GM12878 (cell line): ENCODE measurements around the gene SIRPD. TPM values are rescaled to one million over a fixed set of nuclear protein-coding genes. Genes with fewer than 3 reads are reported as not detected.

ENCODE experiments used
- ATAC-seq: fragments of 200-7000 bp; cut with Tn5 transposase; 3 replicates; pipeline ENCODE4 v1.9.1; 2020; ENCODE audit warnings: mild to moderate bottlenecking, moderate library complexity
- BruUV-seq: library from RNA; stranded (reverse); fragments of 400-500 nt; replicated peaks from 2 replicates; lab custom pipeline; 2021; lab: Mats Ljungman, UMichigan
- CTCF ChIA-PET: fragments of 300-600 bp; sonication (Branson Sonifier 250); formaldehyde crosslinking; extraction: SDS; loops from one replicate; lab custom pipeline; 2021; ENCODE audit warnings: inconsistent platforms; lab: Yijun Ruan, JAX
- POLR2A ChIA-PET: fragments of 350-600 bp; formaldehyde crosslinking; extraction: SDS; loops from one replicate; lab custom pipeline; 2021; ENCODE audit warnings: inconsistent platforms; lab: Charles Lee
- RAD21 ChIA-PET: fragments of 300-600 bp; sonication (Branson Sonifier 250); formaldehyde crosslinking; loops from one replicate; lab custom pipeline; 2023; ENCODE audit warnings: antibody characterized with exemption; ENCODE audit not compliant: unreplicated experiment; lab: Charles Lee
- SMC1A ChIA-PET: fragments of 300-600 bp; sonication (Branson Sonifier 250); formaldehyde crosslinking; loops from one replicate; lab custom pipeline; 2023; ENCODE audit not compliant: unreplicated experiment, uncharacterized antibody; lab: Charles Lee
- DNase-seq: peaks from one replicate; pipeline ENCODE4 v3.0.0-alpha.2; 2011; ENCODE audit warnings: low read depth, low spot score
- FAIRE-seq: peaks from 3 replicates; lab custom pipeline; 2011; peaks lifted over from hg19 to GRCh38; lab: Jason Lieb, UNC
- H2AFZ ChIP-seq: 2 replicates; pipeline ENCODE4 v1.6.0; 2011; ENCODE audit warnings: low read depth, low read length, control low read depth; ENCODE audit not compliant: control insufficient read depth
- H3K27ac ChIP-seq: 2 replicates; pipeline ENCODE4 v1.5.1; 2011; ENCODE audit warnings: control low read depth; ENCODE audit not compliant: control insufficient read depth, insufficient read depth
- H3K27me3 ChIP-seq, 2 experiments: replicated peaks in 1 of 2; 2 replicates each; pipeline versions ENCODE4 v1.6.0 to v1.6.1; 2011; ENCODE audit warnings: low read length in 1 of 2; ENCODE audit not compliant: control insufficient read depth in 2 of 2, insufficient read depth in 2 of 2
- H3K36me3 ChIP-seq, 2 experiments: 2 replicates each; pipeline ENCODE4 v1.5.1; 2011; ENCODE audit warnings: low read length in 1 of 2; ENCODE audit not compliant: control insufficient read depth in 2 of 2, insufficient read depth in 2 of 2
- H3K4me1 ChIP-seq: 2 replicates; pipeline ENCODE4 v1.6.1; 2011; ENCODE audit warnings: mild to moderate bottlenecking, low read length, moderate library complexity, mixed read lengths; ENCODE audit not compliant: control insufficient read depth, insufficient read depth
- H3K4me2 ChIP-seq: 2 replicates; pipeline ENCODE4 v1.6.0; 2011; ENCODE audit warnings: control low read depth; ENCODE audit not compliant: control insufficient read depth, insufficient read depth
- H3K4me3 ChIP-seq: fragments of 200-600 bp; sonication (generic); 2 replicates; pipeline ENCODE4 v1.5.1; 2016
- H3K79me2 ChIP-seq: 2 replicates; pipeline ENCODE4 v1.6.0; 2011; ENCODE audit warnings: low read length; ENCODE audit not compliant: control insufficient read depth, insufficient read depth
- H3K9ac ChIP-seq: 2 replicates; pipeline ENCODE4 v1.8.0; 2011; ENCODE audit warnings: low read length, control low read depth, mixed read lengths; ENCODE audit not compliant: control insufficient read depth, insufficient read depth
- H3K9me3 ChIP-seq: replicated peaks from 3 replicates; pipeline ENCODE4 v1.5.1; 2011; ENCODE audit warnings: mild to moderate bottlenecking, low read length; ENCODE audit not compliant: control insufficient read depth, insufficient read depth
- H4K20me1 ChIP-seq: 2 replicates; pipeline ENCODE4 v1.6.0; 2011; ENCODE audit not compliant: control insufficient read depth, insufficient read depth
- BCL3 ChIP-seq: IDR thresholded peaks from 2 replicates; pipeline ENCODE4 v1.6.1; 2011; ENCODE audit warnings: borderline replicate concordance, low read depth, mild to moderate bottlenecking, moderate library complexity, low read length; ENCODE audit not compliant: insufficient read depth, poor library complexity, severe bottlenecking
- JUND ChIP-seq: IDR thresholded peaks from 2 replicates; pipeline ENCODE4 v1.6.1; 2012; ENCODE audit warnings: low read depth, mild to moderate bottlenecking, low read length, improper control_type of control experiment, moderate library complexity
- RB1 ChIP-seq: fragments of 450-650 bp; formaldehyde crosslinking; IDR thresholded peaks from 2 replicates; pipeline ENCODE4 v1.6.1; 2017; ENCODE audit warnings: mild to moderate bottlenecking, borderline replicate concordance
- RELB ChIP-seq: fragments of 450-650 bp; IDR thresholded peaks from 2 replicates; pipeline ENCODE4 v1.6.1; 2017; ENCODE audit warnings: low read depth, mild to moderate bottlenecking, moderate library complexity
- REST ChIP-seq: IDR thresholded peaks from 2 replicates; pipeline ENCODE4 v1.6.1; 2012; ENCODE audit warnings: mild to moderate bottlenecking, low read depth, low read length
- SUZ12 ChIP-seq: fragments of 200-600 bp; sonication (generic); IDR thresholded peaks from one replicate; pipeline ENCODE4 v1.6.1; 2018; ENCODE audit warnings: antibody characterized with exemption, mild to moderate bottlenecking; ENCODE audit not compliant: unreplicated experiment
- USF1 ChIP-seq: IDR thresholded peaks from 2 replicates; pipeline ENCODE4 v1.6.1; 2011; ENCODE audit warnings: borderline replicate concordance, low read depth, mild to moderate bottlenecking, moderate library complexity, mixed read lengths, low read length; ENCODE audit not compliant: insufficient read depth; ENCODE audit errors: extremely low read length
- ZNF274 ChIP-seq: IDR thresholded peaks from one replicate; pipeline ENCODE4 v1.8.0; 2011; ENCODE audit not compliant: insufficient read length, insufficient read depth
- ZNF384 ChIP-seq: IDR thresholded peaks from 2 replicates; pipeline ENCODE4 v1.6.1; 2012; ENCODE audit warnings: low read depth, mild to moderate bottlenecking, low read length, improper control_type of control experiment, borderline replicate concordance
- ZZZ3 ChIP-seq: IDR thresholded peaks from 2 replicates; pipeline ENCODE4 v1.6.1; 2011; ENCODE audit warnings: low read depth; ENCODE audit not compliant: control insufficient read depth, insufficient read length
- WGBS: methylation state at CpG from one replicate; pipeline ENCODE4 v1.1.6; 2016; ENCODE audit warnings: low lambda C conversion rate; ENCODE audit not compliant: insufficient replicate concordance, insufficient coverage; ENCODE audit errors: missing lambda C conversion rate; 5-methylcytosine and 5-hydroxymethylcytosine counted together
- in situ Hi-C: fragments of 300-500 bp; cut with MboI; formaldehyde crosslinking; loops from 9 replicates; pipeline ENCODE4 v1.14.3; 2018; ENCODE audit warnings: mixed read lengths
- intact Hi-C: fragments of 100-400 bp; cut with micrococcal nuclease; formaldehyde crosslinking; loops from one replicate; pipeline ENCODE4 v1.14.2; 2022; ENCODE audit not compliant: unreplicated experiment
- polyA plus RNA-seq, 11 experiments: library from polyadenylated mRNA; depleted of rRNA in 4 of 11; unstranded in 6 of 11; stranded (reverse) in 5 of 11; fragments of >200 nt; fragmentation: Nextera tagmentation in 4 of 11; fragmentation: Illumina TruSeq in 1 of 11; extraction: Ambion mirVana in 4 of 11; extraction: Trizol in 1 of 11; gene quantifications; 1 replicate in 1 of 11; 2 replicates in 10 of 11; pipeline versions ENCODE4 v1.2.1 to v1.2.3, GENCODE V29; 2011 to 2016; ENCODE audit warnings: inconsistent platforms in 2 of 11, missing spikeins in 2 of 11, low read depth in 1 of 11
- total RNA-seq, 4 experiments: library from RNA; depleted of rRNA in 3 of 4; stranded (reverse); fragments of >200 nt in 3 of 4; fragmentation: Illumina TruSeq in 1 of 4; extraction: Trizol in 1 of 4; gene quantifications; 2 replicates each; pipeline versions ENCODE4 v1.2.1 to v1.2.3, GENCODE V29; 2013 to 2021

Gene SIRPD
- total and polyA plus RNA-seq, 10 of the 15 experiments (the other 5 are each of a cell fraction or from before 2014, with no cell fraction given), result 0.10 to 1.6 (median 0.88) TPM

GRCh38 chr20:1496930-1497329, 60.6 kb downstream of the SIRPD start:
- intact Hi-C loops, result no loop called here
- no TSS peak for BruUV-seq
- no peak for ATAC-seq
- no peak overlapping the region for H3K4me3 ChIP-seq
- no peak overlapping the region for H3K4me2 ChIP-seq
- WGBS, result 64% methylated on average over 3 of the region's 3 CpGs
- no peaks in the 10 kb centered on the region; the same call in 1 of the 2 replicates for H3K4me1 ChIP-seq
- H4K20me1 ChIP-seq, result no peaks in the 10 kb centered on the region
- FAIRE-seq, result no peak
- H3K9ac ChIP-seq, result no peak overlapping the region
- H3K27ac ChIP-seq, result no peak overlapping the region
- H2AFZ ChIP-seq, result no peak overlapping the region
- no peaks in the 10 kb centered on the region for H3K36me3 ChIP-seq
- H3K27me3 ChIP-seq, result no peaks in the 10 kb centered on the region; a peak in 1 of 4 replicates
- no peaks in the 10 kb centered on the region; the same call in 2 of the 3 replicates for H3K9me3 ChIP-seq
- no peak for DNase-seq
- ChIA-PET SMC1A (no interaction called here), POLR2A (interaction anchor here (0.6 kb wide), 1 partner anchor 10 kb away, joined by 7 read pairs; no protein-coding TSS in a partner anchor), RAD21 (no interaction called here), CTCF (no interaction called here)
- no peaks in the 10 kb centered on the region for H3K79me2 ChIP-seq
- TF ChIP-seq ZNF384 (peak; percentile 40; the same call in 1 of the 2 replicates), RELB (no peak), ZZZ3 (no peak), USF1 (no peak), RB1 (no peak), REST (peak; percentile 46; the same call in 1 of the 2 replicates), JUND (no peak), BCL3 (no peak), SUZ12 (no peak), ZNF274 (no peak)
- in situ Hi-C loops, result no loop called here
